Stimulated activated naive CD4-positive, alpha-beta T cell treated with Interleukin-2 at 50 U/mL for 16 hours (primary cell): ENCODE data around the gene NCOA7.
"Not testable (repeated sequence)": the region's sequence is repeated elsewhere in the genome, so short reads cannot be mapped to it uniquely, and the experiment has no call there.

Source experiments
- DNase-seq: peaks from one replicate; lab custom pipeline; 2025; lab: John Stamatoyannopoulos, UW

Gene NCOA7

GRCh38 chr6:125841356-125842090 is 50.8 kb downstream of the NCOA7 start:
- no peak for DNase-seq

DNA sequence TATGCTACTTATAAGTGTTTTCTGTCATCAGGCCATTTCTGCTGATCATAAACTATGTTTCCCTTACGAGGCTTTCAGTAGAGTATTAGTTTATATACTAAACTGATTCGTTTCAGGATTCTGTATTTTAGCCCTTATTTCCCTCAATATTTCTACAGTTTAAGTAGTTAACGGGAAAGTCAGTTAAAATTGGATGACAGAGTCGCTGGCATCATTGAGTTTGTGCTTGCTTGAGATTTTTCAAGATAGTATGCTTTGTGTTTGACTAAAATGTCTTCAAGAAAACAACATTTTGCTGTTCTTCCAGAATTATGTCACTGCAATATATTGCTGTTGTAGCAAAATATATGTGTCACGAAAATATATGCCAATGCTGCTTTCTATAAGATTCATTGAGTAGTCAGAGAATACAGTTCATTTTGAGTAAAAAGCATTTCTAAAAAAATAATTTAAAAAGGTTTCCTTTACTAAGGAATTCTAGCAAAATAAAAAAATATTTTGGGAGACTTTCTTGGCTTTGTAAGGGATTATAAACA is 51.4 kb downstream of the NCOA7 start:
- DNase-seq, result no peak

- DNase-seq, result no peak
Measured at GRCh38 chr6:125843593-125843992, 52.8 kb downstream of the NCOA7 start.

DNA sequence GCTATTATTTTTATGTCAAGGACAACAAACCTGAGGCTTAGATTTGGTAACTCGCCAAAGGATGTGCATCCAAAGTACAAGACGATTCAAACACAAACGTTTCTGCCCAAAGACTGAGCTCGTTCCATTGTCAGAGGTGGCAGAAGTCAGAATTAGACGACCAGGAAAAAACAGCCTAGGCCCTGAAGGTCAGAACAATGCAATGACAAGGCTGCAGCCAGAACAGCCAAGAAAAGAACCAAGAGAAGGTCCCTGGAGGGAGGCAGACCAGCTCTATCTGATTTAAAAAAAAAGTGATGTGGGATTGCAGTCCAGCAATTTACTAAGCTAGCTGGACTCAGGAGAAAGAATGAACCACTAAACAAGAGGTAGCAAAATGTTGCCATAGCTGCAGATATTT is 54.2 kb downstream of the NCOA7 start:
- no peak for DNase-seq

- DNase-seq, result no peak
Measured at GRCh38 chr6:125846292-125847024, 55.7 kb downstream of the NCOA7 start.

- DNase-seq, result not testable (repeated sequence)
Measured at GRCh38 chr6:125848286-125848685, 57.5 kb downstream of the NCOA7 start.

DNA sequence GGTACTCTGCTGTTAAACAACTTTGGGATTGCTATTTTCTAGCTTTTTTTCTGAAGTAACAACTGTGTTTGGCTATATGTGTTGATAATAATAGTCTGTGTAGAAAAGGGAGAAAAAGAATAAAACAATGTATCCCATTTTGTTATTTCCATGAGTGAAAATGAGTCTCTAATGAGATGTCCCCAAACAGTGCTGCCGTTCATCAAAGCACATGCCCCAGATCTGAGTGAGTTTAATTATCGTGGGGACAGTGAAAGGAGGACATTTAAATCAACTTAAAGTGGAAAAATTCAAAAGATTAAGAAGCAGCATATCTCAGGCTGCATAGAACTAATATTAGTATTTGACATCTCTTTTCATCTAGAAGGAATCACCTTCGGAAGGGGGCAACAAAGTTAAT is 59.6 kb downstream of the NCOA7 start:
- DNase-seq, result no peak

DNA sequence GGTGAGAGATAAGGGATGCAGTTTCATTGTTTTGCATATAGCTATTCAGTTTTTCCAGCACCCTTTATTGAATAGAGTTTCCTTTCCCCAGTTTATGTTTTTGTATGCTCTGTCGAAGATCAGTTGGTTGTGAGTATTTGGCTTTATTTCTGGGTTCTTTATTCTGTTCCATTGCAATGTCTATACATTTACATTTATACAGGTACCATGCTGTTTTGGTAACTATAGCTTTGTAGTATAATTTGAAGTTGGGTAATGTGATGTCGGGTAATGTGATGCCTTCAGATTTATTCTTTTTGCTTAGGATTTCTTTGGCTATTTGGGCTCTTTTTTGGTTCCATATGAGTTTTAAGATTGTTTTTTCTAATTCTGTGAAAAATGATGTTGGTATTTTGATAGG is 61.8 kb downstream of the NCOA7 start:
- DNase-seq, result no peak

DNA sequence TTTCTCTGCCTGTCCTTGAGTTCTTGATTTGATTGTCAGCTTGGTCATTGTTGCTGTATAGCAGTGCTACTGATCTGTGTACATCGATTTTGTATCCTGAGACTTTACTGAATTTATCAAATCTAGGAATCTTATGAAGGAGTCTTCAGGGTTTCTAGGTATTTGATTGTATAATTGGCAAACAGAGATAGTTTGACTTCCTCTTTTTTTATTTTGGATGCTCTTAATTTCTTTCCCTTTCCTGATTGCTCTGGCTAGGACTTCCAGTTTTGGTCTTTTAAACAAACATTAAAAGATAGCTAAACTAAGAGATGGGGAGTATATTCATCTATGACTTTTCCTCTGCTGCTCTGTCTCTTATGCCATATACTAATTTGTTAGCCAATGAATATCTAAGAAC is 62.4 kb downstream of the NCOA7 start:
- DNase-seq, result no peak

DNA sequence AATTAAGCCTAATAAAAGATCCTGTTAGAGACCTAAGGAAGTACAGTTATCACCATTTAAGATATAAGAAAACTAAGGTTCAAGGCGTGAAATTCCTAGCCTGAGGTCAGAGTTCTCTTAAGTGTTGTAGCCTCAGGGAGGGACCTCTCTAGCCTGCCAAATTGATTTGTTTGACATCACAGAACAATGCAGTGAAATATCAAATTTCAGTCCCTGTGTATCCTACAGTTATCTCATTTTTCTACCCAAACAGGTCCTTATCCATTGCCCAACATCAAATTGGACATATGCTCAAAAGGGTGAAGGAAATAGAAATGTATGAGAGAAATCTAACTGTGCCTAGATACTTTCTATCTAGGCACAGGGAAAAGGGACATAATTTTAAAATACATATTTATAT is 63.0 kb downstream of the NCOA7 start:
- no peak for DNase-seq

DNA sequence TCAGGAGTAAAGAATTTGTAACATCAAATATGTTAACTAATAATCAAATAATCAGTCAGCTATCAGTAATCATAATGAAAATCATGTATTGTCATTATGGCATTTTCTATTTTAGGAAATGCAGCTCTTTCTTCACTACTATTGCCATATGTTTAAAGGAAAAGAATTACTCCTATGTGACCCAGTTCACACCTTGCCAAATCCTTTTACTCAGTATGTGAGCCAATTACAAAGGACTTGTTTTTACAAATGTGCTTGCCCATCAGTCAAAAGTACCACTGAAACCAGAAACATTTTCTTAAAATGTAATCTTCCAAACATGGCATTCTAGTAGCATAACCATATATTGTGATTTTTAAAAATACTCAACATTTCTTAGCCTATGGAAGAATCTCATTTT is 63.6 kb downstream of the NCOA7 start:
- no peak for DNase-seq

DNA sequence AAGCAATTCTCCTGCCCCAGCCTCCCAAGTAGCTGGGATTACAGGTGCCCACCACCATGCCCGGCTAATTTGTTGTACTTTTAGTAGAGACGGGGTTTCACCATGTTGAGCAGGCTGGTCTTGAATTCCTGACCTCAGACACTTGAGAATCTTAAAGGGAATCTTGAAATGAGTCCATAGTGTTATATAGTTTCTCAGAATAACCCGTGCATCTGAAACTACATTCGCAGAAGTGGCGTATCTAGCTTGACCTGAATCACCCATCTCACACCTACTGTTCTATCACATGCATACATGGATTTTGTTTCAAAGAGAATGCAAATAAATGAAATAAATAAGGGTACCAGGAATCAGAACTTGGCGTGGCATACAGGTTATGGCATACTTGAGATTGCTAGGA is 65.0 kb downstream of the NCOA7 start:
- no peak for DNase-seq

GRCh38 chr6:125857846-125858245 is 67.1 kb downstream of the NCOA7 start:
- DNase-seq, result no peak

- peak; percentile 2 for DNase-seq
Measured at GRCh38 chr6:125858427-125859320, 67.9 kb downstream of the NCOA7 start.

DNA sequence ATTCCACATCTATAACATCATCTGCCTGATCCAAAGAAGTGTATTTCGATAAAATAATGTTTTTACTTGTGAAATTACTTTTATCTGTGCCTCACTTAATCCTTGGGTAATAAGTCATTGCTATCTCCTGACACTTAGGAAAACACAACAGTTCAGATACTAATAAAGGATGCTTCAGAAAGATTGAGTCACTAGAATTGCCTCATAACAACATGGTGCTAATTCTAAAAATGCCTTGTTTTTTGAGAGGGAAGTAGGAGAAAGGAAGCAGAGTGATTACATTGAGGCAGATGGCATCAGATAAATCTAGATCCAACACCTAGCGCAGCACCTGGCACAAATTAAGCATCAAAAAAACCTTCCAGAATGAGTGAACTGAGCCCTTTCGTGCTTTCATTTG is 69.0 kb downstream of the NCOA7 start:
- DNase-seq, result no peak

DNA sequence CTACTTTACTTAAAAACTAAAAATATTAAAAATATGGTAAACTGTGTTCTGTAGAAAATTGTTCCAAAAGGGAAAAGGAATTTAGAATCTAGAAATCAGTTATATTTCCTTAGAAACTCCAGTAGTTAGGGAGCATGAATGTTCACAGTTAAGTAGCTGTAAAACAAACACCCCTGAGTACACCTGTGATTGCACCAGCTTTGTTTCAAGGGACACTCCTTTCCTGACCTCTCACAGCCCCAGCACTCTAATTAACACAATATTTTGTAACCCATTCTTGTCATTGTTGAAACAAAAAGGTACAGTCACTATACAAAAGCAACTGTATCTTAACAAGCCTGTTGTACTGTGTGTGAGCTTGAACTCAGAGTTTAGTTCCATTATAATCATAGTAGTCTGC is 72.3 kb downstream of the NCOA7 start:
- no peak for DNase-seq

DNA sequence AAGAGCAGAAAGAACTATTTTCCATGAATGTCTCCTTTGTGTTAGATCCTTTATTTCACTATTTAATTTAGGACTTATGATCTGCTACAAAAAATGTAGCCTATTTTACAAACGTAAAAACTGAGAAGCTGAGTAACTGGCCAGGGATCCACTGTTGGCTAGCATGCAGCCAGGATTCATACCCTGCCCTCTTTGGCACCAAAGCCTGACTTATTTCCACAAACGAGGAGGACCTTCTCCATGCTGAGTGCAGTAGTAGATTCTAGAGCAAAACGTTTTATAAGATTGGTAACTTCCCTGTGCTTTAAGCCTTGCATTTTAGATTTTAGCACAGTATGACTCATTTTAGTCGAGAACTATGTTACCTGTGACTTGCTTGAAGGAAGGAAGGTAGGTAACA is 74.3 kb downstream of the NCOA7 start:
- no peak for DNase-seq

DNA sequence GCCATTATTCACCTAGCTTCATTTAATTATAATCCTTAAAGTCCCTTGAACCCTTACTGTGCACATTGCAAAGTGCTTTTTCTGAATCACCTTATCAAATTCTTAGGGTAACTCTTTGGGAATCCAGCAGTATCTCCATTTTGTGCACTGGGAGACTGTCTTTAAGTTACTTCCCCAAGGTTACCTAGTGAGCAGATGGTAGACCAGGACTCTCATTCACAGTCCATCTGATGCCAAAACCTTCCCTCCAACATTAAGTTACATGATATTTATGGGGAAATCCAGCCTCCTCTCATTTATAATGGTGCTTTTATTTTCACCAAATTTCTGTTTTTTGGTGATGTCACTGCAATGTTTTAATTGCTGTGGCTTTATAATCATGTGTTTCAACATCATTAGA is 75.7 kb downstream of the NCOA7 start:
- no peak for DNase-seq

DNA sequence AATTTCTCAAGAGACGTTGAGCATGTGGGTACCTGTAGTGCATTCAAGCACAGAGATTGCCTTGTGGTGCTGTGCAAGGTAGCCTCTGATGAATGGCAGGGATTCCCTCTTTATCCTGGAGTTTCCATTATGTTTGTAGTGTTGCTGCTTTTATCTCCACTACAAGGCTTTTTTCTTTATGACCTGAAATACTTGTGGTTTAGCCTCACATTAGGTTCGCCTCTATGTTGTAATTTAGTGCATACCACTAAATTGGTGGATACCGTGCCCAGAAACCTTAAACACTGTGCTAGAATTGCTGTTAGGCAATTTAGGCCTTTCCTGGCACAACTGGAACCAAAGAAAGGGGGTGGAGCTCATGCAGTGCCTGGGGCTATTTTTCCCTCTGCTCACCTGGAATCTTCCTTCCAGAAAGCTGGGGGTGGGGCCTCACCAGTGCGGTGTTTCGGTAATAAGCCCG is 76.8 kb downstream of the NCOA7 start:
- DNase-seq, result no peak

DNA sequence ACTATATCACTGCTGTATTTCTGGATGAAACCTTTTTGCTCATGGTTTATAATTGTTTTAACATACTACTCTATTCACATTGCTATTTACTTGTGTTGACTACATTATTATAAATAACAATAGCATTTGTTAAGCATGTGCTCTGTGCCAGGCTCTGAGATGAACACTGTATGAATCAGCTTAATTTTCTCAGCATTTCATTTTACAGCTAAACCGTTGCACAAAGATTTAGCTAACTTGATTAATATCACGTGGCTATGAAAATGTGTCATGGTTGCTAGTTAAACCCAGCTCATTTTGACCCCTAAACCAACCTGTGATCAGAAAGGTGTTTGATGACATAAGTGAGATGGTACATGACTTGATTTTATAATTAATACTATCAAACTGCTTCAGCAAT is 77.5 kb downstream of the NCOA7 start:
- no peak for DNase-seq

DNA sequence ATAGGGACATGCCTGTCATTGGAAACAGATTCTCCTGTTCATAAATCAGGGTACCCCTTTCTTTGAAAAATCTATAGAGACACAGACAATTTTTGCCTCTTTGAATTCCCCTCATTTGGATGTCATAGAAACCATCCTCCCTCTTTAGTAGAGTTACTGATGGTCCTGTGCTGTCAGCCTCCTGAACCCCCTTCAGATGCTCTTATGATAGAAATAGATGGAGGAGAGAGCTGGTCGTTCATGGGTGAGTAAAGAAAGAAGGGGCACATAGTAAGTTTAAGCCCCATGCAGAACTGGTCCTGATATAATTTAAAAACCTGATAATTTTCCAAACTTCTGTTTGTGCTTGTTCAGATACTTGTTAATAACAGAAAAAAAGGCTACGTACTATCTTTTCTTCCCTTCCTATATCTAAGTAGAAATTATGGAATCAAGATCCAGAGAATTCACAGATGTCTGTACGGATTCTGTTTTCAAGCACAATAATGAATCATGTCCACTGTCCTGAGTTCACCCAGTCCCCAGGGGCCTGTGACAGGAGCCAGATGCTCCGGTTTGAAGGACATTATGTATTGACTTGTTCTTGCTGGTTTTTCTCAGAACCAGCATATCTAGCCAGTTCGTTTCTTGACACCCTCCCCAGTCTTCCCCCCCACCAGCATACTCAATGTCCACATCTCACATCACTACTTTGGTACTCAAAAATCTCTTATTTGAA is 78.1 kb downstream of the NCOA7 start:
- DNase-seq, result no peak

GRCh38 chr6:125869427-125869826 is 78.7 kb downstream of the NCOA7 start:
- no peak for DNase-seq
